HL-60 (cell line): ENCODE results near the gene ADD1.

Experiments used
- GABPA ChIP-seq: IDR thresholded peaks from 2 replicates; pipeline ENCODE4 v1.6.1; 2012; ENCODE audit warnings: low read depth
- POLR2AphosphoS5 ChIP-seq: IDR thresholded peaks from 2 replicates; pipeline ENCODE4 v1.6.1; 2012; ENCODE audit warnings: low read depth
- SPI1 ChIP-seq: IDR thresholded peaks from 2 replicates; pipeline ENCODE4 v1.6.1; 2012; ENCODE audit warnings: low read depth, mild to moderate bottlenecking, borderline replicate concordance
- TF ChIP-seq, protein P1 (sequence below): IDR thresholded peaks from one replicate; pipeline ENCODE4 v1.5.1; 2011; ENCODE audit warnings: low read length, control low read depth, inconsistent platforms; ENCODE audit not compliant: insufficient read depth
- TF ChIP-seq, protein P2 (sequence below): IDR thresholded peaks from 2 replicates; pipeline ENCODE4 v1.6.1; 2012; ENCODE audit warnings: low read depth; ENCODE audit not compliant: insufficient replicate concordance

DNA sequence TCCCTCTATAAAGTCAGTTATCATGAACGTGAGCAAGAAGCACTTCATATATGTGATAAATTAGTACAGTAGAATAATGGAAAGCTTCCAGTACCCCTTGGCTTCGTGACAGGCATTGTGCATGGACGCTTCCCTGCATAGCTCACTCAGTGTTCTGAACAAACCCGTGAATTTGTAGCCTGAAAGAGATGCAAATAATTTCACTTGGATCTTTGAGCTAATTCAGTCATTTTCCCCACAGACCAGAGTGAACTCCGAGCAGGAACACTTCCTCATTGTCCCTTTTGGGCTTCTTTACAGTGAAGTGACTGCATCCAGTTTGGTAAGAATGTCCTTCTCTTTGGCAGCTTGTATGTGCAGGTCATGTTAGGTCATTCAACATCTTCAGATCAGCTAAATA, 50.1 kb downstream of the ADD1 start:
- TF ChIP-seq, protein P1, sequence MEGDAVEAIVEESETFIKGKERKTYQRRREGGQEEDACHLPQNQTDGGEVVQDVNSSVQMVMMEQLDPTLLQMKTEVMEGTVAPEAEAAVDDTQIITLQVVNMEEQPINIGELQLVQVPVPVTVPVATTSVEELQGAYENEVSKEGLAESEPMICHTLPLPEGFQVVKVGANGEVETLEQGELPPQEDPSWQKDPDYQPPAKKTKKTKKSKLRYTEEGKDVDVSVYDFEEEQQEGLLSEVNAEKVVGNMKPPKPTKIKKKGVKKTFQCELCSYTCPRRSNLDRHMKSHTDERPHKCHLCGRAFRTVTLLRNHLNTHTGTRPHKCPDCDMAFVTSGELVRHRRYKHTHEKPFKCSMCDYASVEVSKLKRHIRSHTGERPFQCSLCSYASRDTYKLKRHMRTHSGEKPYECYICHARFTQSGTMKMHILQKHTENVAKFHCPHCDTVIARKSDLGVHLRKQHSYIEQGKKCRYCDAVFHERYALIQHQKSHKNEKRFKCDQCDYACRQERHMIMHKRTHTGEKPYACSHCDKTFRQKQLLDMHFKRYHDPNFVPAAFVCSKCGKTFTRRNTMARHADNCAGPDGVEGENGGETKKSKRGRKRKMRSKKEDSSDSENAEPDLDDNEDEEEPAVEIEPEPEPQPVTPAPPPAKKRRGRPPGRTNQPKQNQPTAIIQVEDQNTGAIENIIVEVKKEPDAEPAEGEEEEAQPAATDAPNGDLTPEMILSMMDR: no peak
- TF ChIP-seq SPI1 (peak; percentile 29; the same call in 1 of the 2 replicates), POLR2AphosphoS5 (no peak), GABPA (no peak)
- TF ChIP-seq, protein P2, sequence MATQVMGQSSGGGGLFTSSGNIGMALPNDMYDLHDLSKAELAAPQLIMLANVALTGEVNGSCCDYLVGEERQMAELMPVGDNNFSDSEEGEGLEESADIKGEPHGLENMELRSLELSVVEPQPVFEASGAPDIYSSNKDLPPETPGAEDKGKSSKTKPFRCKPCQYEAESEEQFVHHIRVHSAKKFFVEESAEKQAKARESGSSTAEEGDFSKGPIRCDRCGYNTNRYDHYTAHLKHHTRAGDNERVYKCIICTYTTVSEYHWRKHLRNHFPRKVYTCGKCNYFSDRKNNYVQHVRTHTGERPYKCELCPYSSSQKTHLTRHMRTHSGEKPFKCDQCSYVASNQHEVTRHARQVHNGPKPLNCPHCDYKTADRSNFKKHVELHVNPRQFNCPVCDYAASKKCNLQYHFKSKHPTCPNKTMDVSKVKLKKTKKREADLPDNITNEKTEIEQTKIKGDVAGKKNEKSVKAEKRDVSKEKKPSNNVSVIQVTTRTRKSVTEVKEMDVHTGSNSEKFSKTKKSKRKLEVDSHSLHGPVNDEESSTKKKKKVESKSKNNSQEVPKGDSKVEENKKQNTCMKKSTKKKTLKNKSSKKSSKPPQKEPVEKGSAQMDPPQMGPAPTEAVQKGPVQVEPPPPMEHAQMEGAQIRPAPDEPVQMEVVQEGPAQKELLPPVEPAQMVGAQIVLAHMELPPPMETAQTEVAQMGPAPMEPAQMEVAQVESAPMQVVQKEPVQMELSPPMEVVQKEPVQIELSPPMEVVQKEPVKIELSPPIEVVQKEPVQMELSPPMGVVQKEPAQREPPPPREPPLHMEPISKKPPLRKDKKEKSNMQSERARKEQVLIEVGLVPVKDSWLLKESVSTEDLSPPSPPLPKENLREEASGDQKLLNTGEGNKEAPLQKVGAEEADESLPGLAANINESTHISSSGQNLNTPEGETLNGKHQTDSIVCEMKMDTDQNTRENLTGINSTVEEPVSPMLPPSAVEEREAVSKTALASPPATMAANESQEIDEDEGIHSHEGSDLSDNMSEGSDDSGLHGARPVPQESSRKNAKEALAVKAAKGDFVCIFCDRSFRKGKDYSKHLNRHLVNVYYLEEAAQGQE: no peak
